Suppressor macrophage treated with lipopolysaccharide for 1 hour (primary cell): ENCODE data around the gene RFFL.
"Not testable (repeated sequence)": the region's sequence is repeated elsewhere in the genome, so short reads cannot be mapped to it uniquely, and the experiment has no call there.

ENCODE experiments used
- DNase-seq, 3 donors: peaks; one replicate each; pipeline ENCODE4 v3.0.0-alpha.2; 2020 to 2022

Gene RFFL, protein sequence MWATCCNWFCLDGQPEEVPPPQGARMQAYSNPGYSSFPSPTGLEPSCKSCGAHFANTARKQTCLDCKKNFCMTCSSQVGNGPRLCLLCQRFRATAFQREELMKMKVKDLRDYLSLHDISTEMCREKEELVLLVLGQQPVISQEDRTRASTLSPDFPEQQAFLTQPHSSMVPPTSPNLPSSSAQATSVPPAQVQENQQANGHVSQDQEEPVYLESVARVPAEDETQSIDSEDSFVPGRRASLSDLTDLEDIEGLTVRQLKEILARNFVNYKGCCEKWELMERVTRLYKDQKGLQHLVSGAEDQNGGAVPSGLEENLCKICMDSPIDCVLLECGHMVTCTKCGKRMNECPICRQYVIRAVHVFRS

DNA sequence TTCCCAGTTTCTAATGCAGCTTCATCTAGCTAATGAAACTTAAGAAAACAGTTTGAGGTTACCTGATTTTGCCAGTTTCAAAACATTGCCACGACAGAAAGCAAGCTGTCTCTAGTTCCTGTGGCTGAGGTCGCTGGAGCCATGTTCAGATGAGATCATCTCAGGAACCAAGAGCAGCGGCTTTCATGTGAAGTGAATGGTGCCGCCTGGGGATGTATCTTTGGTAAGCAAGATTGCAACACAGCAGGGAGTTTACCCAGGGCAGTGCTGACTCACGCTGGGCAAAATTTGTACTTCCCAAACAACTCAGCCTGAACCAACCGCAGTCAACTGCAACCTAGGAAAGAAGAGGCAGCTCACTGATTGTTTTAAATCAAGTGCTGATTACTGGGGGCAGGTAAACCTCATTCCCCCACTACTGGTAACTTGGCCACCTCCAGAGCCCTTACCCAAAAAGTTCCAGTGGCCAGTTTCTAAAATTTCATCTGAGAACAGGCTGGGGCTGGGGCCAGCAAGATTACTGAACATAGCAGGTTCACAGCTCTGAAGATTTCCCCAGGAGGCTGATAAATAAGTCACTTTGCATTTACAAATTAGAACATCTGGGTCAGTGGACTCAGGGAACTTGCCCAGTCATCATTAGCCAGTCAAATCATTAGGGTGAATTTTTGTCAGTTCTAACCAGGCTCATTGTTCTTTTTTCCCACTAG, at the start of gene RFFL:
TSS of gene RFFL (minus strand) at position 194 of the 710 bp plus-strand sequence. CDS start 37,154 bp downstream, outside the sequence.
- DNase-seq = peak; percentile 96 to 99 (median 99)

DNA sequence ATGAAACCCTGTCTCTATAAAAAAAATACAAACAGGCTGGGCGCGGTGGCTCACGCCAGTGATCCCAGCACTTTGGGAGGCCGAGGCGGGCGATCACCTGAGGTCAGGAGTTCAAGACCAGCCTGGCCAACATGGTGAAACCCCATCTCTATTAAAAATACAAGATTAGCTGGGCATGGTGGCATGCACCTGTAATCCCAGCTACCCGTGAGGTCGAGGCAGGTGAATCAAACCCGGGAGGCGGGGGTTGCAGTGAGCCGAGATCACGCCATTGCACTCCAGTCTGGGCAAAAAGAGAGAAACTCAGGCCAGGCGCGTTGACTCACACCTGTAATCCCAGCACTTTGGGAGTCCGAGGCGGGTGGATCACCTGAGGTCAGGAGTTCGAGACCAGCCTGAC, 47.3 kb upstream of the RFFL start:
- DNase-seq = not testable (repeated sequence)

DNA sequence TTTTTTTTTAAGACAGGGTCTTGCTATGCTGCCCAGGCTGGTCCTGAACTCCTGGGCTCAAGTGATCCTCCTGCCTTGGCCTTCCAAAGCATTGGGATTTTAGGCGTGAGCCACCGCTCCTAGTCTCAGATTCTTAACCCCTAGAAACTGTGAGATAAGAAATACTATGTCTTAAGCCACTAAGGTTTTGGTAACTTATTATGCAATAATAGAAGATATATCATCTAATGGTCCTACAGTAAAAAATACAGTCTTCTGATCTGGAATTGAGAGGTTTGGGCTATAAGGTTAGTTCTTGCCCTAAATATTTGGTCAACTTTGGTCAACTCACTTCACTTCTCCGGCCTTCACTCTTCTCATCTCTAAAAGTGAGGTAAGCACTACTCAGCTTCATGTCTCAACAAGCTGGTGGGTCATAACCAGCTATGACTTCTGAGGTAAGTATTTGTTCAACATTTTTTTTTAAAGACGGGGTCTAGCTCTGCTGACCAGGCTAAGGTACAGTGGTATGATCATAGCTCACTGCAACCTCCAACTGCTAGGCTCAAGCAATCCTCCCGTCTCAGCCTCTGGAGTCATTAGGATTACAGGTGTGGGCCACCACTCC, 41.4 kb upstream of the RFFL start:
- DNase-seq = no peak

DNA sequence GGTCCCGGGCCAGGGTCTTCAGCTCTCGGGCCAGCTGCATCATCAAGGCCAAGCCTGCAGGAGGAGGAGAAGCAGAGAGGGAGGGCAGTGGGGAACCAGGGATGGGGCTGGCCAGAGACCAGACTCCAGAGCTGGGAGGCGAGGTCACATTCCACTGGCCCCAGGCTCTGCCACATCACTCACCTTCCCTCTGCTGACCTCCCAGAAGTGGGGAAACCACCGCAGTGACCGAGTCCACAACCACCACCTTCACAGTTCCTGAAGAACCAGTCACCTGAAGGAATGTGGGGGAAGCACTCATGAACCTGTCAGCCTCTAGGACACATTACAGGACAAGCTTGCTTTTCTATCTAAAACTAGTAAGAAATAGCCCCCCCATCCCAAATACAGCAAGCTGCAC, 39.8 kb upstream of the RFFL start:
- DNase-seq = no peak

DNA sequence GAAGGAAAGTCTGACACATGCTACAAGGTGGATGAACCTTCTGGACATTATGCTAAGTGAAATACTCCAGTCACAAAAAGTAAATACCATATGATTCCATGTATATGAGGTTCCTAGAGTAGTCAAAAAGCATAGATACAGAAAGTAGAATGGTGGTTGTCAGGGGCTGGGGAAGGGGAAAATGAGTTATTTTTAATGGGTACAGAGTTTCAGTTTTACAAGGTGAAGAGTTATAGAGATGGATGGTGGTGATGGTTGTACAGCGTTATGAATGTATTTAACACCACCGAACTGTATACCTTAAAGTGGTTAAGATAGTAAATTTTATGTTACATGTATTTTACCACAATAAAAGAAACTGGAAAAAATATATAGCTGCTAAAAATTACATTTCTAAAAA, 38.2 kb upstream of the RFFL start:
- no peak for DNase-seq

DNA sequence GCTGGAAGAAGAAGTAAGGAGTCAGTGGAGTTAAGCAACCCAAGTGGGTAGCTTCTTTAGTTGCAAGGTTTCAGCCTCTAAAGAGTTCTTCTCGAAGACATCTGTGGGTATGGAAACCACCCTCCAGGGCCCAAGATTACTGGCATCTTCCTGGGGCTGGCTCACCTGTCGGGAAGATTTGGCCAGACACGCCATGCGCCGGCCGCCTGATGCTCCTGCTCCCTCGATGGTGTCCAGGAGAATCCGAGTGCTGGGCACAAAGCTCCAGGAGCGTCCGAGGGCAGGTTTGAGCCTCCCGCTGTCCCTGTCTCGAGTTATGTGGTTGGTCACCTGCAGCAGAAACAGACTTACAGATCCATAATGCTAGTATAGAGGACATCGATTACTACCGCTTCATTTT, 37.5 kb upstream of the RFFL start:
- DNase-seq = no peak

DNA sequence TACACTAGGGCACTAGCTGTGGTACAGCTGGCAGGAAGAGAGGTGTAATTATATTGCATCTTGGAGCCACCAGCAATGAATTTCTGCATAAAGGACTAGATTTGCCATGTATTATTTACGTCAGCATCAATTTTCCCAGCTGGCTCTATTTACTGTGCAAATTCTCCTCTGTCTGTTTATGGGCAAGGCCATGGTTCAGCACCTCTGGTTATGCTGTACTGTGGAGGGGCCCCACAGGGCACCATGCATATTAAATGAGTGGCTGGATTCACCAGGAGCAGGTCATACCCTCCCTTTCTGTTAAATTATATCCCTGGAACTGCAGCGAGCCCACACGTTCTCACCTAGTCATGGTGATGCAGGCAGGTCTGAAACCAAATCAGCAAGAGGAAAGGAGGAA, 36.4 kb upstream of the RFFL start:
- DNase-seq = no peak

DNA sequence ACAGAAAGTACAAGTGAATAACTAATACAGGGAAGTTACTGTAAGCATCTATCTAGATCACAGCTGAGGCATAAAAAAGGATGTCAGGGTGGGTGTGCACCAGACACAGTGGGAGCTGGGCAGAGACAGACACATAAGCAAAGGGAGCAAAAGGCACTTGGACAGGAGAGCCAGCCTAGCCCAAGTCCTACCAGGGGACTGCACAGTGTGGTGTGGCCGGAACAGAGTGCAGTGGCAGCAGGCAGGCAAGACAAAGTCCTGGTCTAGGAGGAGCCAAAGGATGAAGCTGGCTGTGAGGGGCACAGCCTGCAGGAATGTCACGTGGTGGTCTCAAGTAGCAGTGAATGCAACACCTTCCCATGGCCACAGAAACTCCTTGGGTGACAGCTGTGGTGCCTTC, 34.3 kb upstream of the RFFL start:
- no peak for DNase-seq

DNA sequence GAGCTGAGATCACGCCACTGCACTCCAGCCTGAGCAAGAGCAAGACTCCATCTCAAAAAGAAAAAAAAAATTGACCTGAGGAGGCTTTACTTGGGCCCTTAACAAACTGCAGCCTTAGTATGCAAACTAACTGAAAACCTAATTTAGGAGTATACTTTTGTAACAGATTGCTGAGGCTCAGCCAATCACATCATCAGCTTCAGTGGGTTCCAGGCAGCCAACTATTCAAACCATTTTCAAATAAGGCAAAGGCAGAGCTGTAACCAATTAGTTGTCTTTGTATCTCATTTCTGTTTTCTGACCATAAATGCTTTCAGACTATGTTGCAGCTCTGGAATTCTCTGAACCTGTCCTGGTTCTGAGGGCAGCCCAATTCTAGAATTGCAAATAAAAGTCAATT, 32.2 kb upstream of the RFFL start:
- no peak for DNase-seq

DNA sequence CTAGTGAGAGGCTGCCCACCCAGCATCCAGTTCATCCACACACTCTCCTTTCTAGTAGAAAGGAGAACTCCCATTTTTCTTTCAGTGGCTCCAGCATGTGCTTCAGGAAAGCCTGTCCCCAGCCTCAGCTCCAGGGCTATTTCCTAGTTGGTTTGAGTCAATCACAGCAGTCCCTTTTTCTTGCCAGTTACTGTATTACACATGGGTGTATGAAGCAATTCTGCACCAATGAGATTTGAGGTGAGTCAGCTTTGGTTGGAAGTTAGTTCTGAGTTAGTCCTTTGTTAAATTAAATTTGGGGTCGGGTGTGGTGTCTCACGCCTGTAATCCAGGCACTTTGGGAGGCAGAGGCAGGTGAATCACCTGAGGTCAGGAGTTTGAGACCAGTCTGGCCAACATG, 31.4 kb upstream of the RFFL start:
- peak; percentile 58 to 82 (median 73) for DNase-seq

DNA sequence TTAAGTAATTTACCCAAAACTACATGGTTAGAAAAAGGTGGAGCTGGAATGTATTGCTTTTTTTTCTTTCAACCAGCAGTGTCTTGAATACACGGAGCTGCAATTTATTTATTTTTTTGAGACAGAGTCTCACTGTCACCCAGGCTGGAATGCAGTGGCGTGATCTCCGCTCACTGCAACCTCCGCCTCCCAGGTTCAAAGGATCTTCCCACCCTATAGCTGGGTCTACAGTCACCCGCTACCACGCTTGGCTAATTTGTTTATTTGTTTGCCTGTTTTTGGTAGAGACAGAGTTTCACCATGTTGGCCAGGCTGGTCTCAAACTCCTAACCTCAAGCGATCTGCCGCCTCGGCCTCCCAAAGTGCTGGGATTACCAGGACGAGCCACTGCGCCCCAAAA, 27.2 kb upstream of the RFFL start:
- DNase-seq = not testable (repeated sequence)

DNA sequence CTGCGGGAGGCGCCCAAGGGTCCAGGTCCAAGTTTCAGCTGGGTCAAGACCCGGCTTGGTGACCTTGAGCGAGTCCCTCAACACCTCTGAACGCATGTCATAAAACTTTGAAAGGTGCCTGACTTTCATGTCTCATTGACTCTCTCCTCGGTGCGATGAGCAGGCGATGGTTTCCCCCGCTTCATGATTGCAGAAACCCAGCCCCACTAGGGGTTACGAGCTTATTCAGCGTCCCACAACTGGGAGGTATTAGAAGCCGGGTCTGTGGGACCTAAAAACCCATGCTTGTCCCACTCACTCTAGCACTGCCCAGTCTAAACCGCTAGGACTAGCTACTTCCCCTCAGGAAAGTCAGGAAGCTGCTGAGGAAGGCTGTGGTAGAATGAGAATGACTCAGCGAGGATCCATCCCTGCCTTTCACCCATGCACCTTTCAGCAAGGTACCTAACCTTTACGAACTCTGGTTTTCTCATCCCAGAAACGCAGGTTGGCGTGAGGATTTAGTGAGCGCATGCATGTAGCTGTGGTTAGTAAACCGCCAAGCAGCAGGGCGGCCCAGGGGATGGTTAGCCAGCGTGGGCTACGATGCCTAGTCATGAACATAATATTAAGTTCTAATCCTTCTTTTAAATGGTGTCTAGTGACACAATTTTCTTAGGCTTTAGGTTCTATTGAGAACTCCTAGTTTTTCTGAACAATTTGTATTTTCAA, 26.2 kb upstream of the RFFL start:
- DNase-seq = peak; percentile 73 to 78 (median 78)

DNA sequence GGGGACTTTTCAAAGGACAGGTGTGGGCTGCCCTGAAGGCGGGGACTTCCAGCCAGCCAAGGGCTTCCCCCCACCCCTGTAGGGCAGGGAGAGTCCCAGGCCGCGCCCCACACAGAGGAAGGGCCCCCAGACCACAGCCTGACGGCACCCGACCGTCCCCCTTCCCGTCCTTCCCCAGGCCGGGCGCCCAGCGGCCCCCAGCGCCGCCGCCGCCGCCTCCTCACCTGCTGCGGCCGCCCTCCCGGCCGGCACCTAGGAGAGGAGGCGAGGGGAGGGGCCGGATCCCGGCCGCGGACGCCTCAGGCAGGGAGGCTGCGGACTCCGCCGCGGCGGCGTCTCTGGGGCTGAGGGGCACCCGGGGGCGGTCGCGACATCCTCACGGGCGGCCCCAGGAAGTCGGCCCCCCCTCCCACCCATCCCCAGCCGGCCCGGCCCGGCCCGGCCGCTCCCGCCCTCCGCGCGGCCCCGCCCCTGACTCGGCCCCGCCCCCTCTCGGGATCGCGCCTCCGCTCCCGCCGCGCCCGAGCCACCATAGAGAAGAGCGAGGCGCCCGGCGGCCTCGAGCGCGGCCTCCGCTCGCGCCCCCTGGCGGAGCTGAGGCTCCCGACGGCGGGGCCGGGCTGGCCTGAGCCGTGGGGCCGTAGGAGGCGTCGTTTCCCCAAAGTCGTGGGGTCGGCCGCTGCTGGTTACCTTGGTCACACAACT, 25.5 kb upstream of the RFFL start:
- DNase-seq = peak; percentile 92 to 98 (median 97)

DNA sequence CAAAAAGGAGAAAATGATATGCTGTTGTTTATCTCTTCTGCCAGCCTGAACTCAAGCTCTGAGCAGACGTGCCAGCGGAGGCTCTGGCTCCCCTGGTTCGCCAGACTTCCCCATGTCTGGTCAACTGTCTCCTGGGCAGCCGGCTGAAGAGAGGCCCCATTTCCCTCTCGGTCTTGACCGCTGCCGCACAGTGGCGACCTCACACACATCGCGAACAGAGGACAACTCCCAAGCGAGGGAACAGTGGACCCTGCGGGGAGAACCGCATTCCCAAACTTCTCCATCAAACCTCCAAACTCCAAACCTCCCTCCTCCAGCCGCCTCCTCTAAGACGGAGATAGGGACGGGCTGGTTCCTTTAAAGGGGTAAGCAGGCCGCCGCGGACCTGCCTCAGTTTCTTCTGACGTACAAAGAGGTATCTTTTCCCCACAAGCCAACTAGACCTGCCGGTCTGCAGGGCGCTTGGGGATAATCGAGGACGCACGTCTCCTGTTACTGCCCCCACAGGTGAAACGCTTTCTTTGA, 24.9 kb upstream of the RFFL start:
- DNase-seq = peak; percentile 62 to 70 (median 68)

DNA sequence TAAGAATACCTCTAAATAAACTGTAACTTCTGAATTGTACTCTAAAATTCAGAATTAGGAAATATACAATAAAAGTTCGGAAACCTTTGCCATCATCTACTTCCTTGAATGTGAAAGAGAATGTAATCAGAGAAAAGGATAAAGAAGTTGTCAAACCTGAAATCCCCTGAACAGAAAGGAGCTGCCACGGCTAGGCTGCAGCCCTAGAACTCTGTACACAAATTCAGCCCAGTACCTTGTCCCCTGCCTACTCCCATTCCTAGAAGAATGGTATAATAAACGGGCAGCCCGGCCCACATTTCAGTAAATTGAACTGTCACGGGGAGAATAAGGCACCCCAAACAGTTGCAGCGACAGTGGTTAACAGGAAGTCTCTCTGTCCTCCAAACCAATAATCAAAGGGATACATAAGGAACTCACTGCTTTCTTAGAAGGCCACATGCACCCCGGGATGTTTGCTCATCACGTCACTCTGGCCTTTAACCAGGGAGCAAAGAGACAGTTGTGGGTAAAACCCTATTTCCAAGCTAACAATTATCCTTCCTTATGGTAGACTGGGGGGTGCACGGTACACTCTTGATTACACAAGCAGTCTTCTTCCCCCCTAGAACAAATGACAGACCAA, 24.3 kb upstream of the RFFL start:
- peak; percentile 73 to 81 (median 74) for DNase-seq

DNA sequence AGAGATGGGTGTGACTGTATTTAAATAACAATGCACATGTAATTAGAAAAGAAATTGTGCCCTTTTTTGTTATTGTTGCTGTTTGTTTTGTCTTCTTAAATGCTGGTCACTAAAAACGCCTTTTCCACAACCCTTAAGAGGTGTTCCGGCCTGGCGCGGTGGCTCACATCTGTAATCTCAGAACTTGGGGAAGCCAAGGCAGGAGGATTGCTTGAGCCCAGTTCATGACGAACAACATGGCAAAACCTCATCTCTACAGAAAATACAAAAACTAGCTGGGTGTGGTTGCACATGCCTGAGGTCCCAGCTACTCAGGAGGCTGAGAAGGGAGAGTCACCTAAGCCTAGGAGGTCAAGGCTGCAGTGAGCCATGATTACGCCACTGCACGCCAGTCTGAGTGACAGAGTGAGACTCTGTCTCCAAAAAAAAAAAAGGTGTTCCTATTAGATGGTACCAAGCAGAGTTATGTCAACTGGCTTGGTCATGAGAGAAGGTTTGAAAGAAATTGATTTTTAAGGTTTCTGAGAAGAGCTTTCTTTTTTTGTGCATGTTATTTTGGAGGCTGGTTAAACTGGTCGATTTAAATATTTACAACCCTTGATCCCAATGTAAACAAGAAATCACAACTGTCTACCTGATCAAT, 23.5 kb upstream of the RFFL start:
- peak in 1 of 3 donors; percentile 27 for DNase-seq

DNA sequence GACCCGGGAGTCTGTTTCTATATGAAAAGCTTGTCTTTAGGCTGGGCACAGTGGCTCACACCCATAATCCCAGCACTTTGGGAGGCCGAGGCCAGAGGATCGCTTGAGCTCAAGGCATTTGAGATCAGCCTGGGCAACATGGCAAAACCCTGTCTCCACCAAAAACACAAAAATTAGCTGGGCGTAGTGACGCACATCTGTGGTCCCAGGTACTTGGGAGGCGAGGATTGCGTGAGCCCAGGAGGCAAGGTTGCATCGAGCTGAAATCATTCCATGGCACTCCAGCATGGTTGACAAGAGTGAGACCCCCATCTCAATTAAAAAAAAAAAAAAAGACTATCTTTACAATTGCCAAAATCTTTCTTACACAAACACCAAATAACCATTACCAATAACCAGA, 22.7 kb upstream of the RFFL start:
- DNase-seq = no peak

DNA sequence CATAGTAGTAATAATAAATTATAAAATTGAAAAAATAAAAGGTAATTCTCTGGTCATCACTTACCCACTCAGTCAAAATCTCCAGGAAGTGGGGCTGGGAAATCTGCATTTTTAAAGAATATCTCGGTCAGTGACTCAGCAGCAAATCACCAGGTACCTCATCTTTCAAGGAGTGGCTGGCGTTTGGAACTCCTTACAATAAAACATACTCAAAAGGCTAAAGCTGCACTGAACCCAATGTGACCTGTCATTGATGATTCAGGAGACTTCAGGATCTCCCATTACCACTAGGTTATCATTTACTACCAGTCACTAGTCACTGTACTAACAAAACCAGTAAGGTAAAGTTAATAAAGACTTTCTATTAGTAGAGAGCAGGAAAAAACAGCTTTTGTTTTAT, 21.5 kb upstream of the RFFL start:
- DNase-seq = no peak

DNA sequence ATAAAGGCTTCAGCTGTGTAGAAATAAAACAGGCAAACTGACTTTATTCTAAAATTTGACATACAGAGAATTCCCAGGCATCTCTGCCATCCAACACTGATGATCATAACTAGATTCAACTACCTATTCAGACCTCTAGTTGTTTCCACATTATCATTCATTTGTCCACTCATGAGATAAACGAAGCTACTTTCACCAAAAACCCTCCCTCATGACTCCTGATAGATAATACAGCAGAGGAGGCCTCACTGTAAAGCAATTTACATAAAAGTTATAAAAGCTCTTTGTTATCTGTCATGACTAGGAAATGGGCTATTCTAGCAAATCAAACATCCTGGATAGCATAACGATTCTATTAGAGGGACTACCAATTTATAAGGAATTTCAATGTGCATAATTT, 19.6 kb upstream of the RFFL start:
- no peak for DNase-seq

DNA sequence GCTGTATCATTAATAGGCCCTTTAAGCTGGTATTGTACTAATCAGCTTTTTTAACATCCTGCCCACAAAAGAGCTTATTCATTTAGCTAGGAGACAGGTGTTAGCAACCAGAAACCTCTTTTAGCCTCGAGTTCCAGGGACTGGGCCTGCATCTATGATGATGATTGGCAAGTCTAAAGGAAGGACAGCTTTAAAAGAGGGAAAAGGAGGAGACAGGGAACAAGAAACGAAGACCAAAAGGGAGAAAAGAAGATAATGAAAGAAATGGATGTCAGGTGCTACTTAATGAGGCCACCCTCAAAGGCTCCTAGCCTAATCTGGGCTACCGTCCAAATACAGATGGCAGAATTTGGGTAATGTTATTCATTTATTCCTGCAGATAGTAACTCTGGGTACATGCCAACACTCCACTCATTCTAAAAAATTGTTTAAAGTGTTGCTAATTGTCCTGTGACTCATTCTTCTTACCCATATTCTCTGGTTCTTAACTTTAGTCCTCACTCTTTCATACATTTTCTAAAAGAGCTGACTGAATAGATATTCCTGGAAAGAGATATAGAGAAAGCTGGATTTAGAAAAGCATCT, 18.7 kb upstream of the RFFL start:
- peak in 1 of 3 donors; percentile 23 for DNase-seq

DNA sequence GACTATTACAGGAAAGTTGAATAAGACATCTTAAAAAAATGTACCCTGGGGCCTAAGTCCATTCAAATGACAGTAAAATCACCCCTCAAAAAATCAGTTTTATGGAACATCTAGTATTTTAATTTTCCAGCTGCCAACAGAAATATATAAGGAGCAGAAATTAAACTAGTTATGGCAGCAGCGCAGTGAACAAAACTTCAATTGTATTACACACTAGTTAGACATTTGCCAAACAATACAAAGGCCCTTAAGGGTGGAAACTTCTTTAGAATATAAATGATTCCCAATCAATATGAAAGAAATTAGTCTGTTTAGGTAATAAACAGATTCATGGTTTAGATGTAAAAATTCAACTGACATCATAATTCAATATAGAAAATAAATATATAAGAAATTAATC, 18.1 kb upstream of the RFFL start:
- DNase-seq = no peak
